RWPE1 (cell line): ENCODE results near the gene LRRC45.

Experiments
- CTCF ChIA-PET: fragments of 350-600 bp; sonication (Branson Sonifier 250); formaldehyde crosslinking; extraction: SDS; loops from one replicate; lab custom pipeline; 2021; lab: Yijun Ruan, JAX
- POLR2A ChIA-PET: fragments of 400-600 bp; formaldehyde crosslinking; extraction: SDS; loops from one replicate; lab custom pipeline; 2020; ENCODE audit warnings: antibody characterized with exemption; ENCODE audit not compliant: low non-redundant PET; lab: Yijun Ruan, JAX
- DNase-seq: peaks from one replicate; pipeline ENCODE4 v3.0.0; 2012; ENCODE audit warnings: low spot score
- H3K27ac ChIP-seq: fragments of 450-650 bp; 2 replicates; pipeline ENCODE4 v1.5.1; 2017
- CTCF ChIP-seq: fragments of 450-650 bp; conservative IDR thresholded peaks from 2 replicates; pipeline ENCODE4 v1.5.1; 2017; ENCODE audit warnings: low read depth, mild to moderate bottlenecking

LRRC45 gene

GRCh38 chr17:82030470-82031302 is 7.6 kb downstream of the LRRC45 start:
- peak; percentile 74 for DNase-seq
- TF ChIP-seq CTCF = peak; percentile 92
- CTCF ChIA-PET = interaction anchor here (0.6 to 3.1 kb wide), 39 partner anchors 10 to 365 kb away, joined by 3 to 24 read pairs (median 4); partner anchors contain the start of genes CENPX, FASN, PCYT2 and PYCR1
- peak overlapping the region; percentile 82 for H3K27ac ChIP-seq
- POLR2A ChIA-PET = interaction anchor here (0.6 kb wide), 1 partner anchor 8 kb away, joined by 3 read pairs; the partner anchor contains the start of genes CENPX and LRRC45

GRCh38 chr17:82031303-82031884 is 8.3 kb downstream of the LRRC45 start, which contains the start of gene RAC3:
TSS of gene RAC3 (plus strand) at chr17:82031678. CDS start at chr17:82031762, 84 bp downstream.
- DNase-seq = no peak
- CTCF ChIA-PET = interaction anchor here (0.5 to 3.1 kb wide), 7 partner anchors 10 to 154 kb away, joined by 3 to 24 read pairs (median 4); partner anchors contain the start of gene CENPX
- POLR2A ChIA-PET = interaction anchor here (0.6 kb wide), 1 partner anchor 8 kb away, joined by 3 read pairs; the partner anchor contains the start of genes CENPX and LRRC45
- H3K27ac ChIP-seq = peak within 1 kb of the TSS; percentile 82
- no peak for TF ChIP-seq CTCF

GRCh38 chr17:82031885-82032627 is 9.0 kb downstream of the LRRC45 start:
- POLR2A ChIA-PET = no interaction called here
- H3K27ac ChIP-seq = peak overlapping the region; percentile 82
- DNase-seq = peak; percentile 53
- no peak for TF ChIP-seq CTCF
- CTCF ChIA-PET = interaction anchor here (0.5 to 2.9 kb wide), 3 partner anchors 11 to 153 kb away, joined by 3 to 22 read pairs (median 4); partner anchors contain the start of gene CENPX

- ChIA-PET CTCF (no interaction called here), POLR2A (interaction anchor here (0.9 kb wide), 1 partner anchor 17 kb away, joined by 3 read pairs; no protein-coding TSS in a partner anchor)
- no peak for DNase-seq
- no peak for TF ChIP-seq CTCF
- peak overlapping the region; percentile 82 for H3K27ac ChIP-seq
These were observed 10.4 kb downstream of the LRRC45 start for GRCh38 chr17:82033359-82034085.

- ChIA-PET POLR2A (interaction anchor here (0.9 kb wide), 1 partner anchor 16 kb away, joined by 3 read pairs; no protein-coding TSS in a partner anchor), CTCF (no interaction called here)
- peak overlapping the region; percentile 82 for H3K27ac ChIP-seq
- TF ChIP-seq CTCF = no peak
- DNase-seq = no peak
These were observed 11.4 kb downstream of the LRRC45 start for GRCh38 chr17:82034371-82035011.
